ENCODE measurements around the gene PHF2.

PHF2 gene

GRCh38 chr9:93603011-93603410, 26.6 kb downstream of the PHF2 start:
- no peak for DNase-seq

DNA sequence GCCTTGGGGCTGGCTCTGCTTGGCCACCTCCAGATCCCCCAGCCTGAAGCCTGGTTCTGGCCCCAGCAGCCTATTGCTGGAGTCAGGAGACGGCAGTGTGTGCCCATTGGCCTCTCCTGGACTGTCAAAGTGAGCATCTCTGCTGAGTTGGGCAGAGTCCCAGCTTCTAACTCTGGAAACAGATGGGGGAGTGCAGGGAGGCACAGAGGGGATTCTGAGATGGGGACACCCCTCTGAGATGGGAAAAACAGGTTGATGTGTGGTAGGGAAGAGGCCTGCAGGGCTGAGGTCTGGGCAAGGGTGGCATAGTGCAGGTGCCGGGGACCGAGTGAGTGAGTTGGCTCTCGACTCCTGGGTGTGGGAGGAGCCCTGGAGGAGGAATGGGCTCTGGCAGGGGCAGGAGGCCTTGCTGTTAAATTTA, 27.5 kb downstream of the PHF2 start:
- no peak for DNase-seq

- no peak for DNase-seq
Observed at GRCh38 chr9:93606187-93606586, 29.8 kb downstream of the PHF2 start.

DNA sequence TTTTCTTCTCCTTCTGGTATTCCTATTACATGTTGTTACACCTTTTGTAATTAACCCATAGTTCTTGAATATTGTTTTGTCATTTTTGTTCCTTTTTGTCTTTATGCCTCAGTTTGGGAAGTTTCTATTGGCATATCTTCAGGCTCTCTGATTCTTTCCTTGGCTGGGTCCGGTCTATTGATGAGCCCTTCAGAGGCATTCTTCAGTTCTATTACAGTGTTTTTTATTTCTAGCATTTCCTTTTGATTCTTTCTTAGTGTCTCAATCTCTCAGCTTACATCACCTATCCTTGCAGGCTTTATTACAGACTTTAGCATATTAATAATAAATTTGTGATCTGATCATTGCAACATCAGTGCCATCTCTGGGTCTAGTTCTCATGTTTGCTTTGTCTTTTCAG, 33.8 kb downstream of the PHF2 start:
- no peak for DNase-seq

DNA sequence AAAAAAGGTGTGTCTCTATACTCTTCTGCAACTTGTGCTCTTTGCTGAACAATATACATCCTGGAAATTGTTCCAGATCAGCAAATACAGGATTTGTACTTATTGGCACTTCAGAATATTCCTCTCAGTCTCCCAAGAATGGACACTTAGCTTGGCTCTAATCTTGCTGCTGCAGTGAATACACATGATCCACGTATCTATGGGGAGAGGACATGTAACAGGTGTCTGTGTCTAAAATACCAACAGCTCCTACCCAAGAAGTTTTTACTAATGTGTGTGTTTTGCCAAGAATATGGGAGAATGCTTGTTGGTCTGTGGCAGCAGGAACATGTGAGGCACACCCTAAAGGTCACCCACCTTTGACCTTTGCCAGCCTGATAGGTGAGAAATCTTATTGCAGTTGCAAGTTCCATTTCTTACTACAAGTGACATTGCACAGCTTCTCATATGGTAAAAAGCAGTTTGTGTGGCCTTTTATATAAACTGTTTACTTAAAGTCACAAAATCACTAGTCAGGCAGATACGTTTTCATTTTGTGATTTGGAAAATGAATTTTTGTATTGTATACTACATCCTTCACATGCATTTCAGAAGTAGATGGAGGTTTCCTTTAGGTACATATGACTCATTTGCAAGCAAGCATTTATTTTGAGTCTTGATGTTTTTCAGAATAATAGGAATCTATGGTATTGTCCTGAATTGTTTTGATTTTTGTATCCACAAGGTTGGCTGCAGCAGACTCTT, 35.8 kb downstream of the PHF2 start:
- DNase-seq, result peak; percentile 43

DNA sequence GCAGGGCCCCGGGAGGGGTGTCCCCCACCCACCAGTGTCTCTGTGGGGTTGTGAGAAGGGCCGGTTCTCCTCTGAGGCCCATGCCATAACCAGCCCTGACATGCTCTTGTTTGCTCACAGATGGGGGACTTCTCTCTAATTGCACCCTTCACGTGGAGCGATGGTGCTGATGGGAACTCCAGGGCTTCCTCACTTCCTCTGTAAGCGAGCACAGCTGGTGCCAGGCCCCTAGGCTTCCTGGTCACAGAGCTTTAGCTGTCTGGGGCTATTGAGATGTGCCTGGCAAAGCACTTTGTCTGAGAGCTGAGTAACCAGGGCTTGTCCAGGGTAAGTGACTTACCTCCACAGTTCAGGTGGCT, 36.4 kb downstream of the PHF2 start:
- DNase-seq, result peak; percentile 28

DNA sequence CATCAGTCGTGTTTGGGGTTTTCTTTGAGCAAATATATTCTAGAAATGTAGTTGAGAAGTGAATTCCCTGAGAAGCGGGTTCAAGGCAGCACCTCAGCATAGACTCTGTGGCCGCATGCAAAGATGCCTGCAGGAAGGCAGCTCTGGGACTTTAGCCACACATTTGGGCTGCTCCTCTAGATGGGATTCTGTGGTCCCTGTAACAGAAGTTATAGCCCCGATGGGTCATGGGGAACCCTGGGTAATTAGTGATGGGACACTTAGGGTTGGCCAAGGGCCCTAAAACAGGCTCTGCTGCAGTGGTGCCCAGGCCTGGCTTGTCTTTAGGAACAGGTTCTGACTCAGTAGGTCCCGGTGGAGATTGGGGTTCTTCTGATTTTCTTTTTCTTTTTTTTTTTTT, 36.8 kb downstream of the PHF2 start:
- DNase-seq, result no peak

DNA sequence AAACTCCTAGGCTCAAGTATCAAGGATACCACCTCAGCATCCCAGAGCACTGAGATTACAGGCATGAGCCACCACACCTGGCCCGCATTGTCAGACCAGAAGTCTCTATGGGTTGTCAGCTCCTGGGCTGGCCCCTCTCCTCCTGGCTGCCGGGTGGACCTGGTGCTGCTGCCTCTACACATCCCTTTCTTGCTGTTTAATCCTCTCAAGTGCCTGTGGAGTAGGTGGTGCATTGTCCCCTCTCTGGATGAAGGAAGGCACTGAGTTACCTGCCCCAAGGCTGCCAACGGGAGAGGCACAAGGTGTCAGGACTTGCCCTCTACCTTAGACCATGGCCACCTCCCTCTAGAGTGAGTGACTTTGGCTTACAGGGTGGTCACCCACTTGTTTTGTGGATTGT, 37.4 kb downstream of the PHF2 start:
- DNase-seq, result no peak

GRCh38 chr9:93614830-93615468, 38.6 kb downstream of the PHF2 start:
- DNase-seq, result no peak

- DNase-seq, result no peak
Observed at GRCh38 chr9:93616044-93616443, 39.7 kb downstream of the PHF2 start.

DNA sequence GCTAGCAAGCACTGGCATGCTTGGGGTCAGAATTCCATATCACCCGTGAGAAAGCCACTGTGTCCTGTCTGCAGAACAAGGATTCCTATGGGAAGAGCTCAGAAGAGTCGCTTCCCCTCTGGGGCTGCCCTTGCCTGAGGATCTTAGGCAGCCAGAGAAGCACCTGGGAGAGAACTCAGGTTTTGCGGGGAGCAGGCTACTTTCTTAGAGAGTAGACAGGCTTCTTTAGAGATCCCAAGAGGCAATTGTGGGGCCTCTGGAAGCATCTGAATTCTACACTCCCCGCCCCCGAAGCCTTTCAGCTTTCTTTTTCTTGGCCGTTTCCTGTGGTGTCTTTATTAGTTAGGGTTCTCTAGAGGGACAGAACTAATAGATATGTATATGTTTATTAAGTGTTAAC, 40.9 kb downstream of the PHF2 start:
- no peak for DNase-seq

DNA sequence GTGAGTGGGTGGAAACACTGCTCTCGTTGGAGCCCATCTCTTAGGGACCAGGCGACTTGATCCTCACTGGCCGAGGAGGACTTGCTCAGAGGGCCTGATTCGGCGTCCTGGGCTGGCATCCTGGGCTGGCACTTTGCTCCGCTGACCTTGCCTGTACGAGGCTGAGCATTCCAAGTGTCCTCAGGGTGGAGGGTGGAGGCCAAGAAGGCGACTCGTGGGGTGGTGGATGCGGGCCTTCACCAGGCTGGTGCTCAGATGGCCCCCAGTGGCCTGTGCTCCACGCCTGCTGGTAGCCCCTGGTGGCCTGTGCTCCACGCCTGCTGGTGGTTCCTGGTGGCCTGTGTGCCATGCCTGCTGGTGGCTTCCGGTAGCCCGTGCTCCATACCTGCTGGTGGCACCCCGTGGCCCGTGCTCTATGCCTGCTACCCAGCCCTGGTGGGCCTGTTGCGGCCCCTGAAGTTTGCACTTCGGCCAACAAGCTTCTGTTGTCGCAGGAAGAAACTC, 42.9 kb downstream of the PHF2 start:
- no peak for DNase-seq

DNA sequence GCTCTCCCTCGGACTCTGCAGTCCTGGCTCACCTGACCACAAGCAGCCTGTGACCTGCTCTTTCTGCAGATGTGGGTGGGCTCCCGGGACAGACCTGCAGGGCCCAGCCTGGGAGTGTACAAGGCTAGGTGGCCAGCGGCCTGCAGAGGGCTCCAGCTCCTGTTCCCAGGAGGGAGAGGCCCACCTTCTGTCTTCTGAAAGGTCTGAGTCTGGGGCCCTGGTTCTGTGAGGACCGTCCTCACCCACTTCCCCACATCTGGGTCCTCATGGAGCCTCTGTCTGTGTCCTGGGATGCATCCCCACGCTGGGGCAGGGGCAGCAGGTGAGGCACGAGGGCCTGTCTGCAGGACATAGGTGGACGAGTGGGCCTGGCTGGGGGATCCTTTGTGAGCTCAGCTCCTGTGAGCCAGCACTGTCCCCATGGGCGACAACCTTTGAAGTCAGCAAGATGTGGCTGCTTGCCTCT, 43.7 kb downstream of the PHF2 start:
- DNase-seq, result no peak

DNA sequence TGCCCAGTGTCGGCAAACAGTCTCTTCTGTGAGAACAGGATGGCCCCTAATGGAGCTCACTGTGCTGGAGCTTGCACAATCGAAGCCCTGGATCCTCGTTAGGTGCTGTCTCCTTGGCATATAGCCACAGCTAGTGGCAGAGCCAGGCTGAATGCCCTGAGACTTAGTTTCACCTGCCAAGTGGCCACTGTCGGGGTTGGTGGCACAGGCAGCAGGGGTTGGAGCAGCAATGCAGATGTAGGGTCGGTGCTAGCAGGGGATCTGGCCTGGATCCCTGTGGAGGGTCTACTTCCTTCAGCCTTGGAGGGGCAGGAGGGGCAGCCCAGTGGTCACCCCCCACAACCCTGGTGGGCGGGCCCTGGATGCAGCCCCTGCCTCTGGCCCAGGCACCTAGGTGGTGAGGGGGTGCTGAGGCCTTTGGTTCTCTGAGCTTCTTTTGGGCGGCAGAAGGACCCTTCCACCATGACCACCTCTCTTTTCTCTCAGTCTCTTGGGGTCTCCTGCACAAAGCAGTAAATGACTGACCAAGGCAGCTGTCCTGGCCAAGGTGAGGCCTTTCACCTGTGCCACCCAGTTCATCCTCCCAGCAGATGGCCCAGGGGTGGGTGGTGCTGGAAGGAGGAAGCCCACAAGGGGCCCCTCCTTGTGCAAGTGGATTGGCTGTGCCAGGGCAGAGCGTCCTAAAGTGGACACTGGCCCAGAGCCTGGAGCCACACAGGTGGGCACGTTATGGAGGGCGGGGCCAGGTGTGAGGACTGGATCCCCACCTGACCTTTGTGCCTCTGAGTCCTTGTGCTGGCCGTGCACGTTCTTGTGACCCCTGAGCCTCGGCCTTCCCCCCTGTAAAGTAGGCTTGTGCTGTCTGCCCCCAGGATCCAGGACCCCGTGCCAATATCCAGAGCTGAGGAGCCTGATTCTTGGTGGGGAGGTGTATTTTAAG, 44.8 kb downstream of the PHF2 start:
- DNase-seq, result no peak

DNA sequence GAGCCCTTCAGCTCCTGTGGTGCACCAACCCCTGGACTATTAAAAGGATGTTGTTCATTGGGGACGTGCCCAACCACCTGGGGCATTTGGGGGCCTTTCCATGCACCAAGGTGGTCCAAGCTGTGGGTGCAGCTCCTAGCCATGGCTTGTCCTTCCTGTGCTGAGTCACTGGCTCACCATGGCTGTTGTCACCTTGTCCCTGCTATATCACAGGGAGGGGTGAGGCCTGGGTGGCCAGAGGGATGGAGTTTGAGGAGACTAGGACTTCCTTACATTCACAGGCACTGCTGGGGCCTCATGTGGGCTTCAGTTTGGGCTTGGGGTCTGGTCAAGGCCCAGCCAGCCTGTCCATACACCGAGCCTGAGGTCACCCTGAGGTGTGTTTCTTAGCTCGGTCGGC, 45.5 kb downstream of the PHF2 start:
- no peak for DNase-seq

DNA sequence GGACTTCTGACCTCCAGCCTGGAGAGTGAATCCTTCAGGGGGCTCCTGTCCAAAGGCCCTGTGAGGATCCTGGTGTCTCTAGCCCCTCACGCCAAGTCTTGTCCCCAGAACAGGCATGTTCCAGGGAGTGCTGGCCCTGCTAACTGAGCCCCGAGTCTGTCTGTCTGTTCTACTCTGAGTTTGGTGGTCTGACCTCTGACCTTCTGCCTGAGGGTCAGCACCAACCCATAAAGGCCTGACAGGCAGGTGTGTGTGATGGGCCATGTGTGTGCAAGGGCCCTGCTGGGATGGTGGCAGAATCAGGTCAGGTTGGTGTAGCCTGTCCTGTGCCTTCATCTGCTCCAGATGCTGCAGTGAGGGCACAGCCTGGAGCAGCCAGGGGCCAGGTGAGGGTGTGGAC, 46.3 kb downstream of the PHF2 start:
- DNase-seq, result no peak

DNA sequence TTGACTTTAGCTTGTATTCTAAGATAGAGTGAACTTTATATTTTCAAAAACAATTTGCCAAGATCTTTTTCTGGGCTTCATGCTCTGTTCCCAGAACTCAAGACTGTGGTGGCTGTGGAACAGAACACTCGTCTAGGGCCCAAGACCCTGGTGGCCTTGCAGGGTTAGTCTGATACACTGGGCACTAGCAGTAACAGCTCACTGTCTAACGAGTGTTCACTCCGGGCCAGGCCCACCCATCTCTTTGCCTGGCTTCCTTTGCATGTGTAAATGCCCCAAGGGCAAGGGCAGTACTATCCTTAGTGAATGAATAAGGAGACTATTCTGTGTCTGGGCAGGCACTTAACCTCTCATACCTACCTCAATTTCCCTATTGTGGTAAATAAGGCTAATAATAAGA, 47.4 kb downstream of the PHF2 start:
- no peak for DNase-seq

DNA sequence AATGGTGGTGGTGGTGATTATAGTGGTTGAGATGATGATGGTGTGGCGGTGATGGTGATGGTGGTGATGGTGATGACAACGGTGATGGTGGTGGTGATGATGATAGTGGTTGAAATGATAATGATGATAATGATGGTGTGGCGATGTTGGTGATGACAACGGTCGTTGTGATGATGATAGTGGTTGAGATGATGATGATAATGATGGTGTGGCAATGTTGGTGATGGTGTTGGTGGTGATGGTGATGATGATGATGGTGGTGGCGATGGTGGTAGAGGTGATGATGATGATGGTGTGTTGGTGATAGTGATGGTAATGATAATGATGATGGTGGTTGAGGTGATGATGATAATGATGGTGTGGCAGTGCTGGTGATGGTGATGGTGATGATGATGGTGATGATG, 48.0 kb downstream of the PHF2 start:
- DNase-seq, result no peak

DNA sequence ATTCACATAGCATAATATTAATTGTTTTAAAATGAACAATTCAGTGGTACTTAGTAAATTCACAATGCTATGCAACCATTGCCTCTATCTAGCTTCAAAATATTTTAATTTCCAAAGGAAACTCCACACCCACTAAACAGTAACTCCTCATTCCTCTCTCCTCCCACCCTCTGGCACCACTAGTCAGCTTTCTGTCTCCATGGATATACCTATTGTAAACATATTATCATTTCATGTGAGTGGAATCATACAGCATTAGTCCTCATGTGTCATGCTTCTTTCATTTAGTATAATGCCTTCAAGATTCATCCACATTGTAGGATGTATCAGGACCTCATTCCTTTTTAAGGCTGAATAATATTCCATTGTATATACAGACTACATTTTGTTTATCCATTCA, 48.6 kb downstream of the PHF2 start:
- no peak for DNase-seq

- DNase-seq, result no peak
Observed at GRCh38 chr9:93629920-93630319, 53.5 kb downstream of the PHF2 start.

GRCh38 chr9:93630806-93631411, 54.5 kb downstream of the PHF2 start:
- DNase-seq, result no peak

DNA sequence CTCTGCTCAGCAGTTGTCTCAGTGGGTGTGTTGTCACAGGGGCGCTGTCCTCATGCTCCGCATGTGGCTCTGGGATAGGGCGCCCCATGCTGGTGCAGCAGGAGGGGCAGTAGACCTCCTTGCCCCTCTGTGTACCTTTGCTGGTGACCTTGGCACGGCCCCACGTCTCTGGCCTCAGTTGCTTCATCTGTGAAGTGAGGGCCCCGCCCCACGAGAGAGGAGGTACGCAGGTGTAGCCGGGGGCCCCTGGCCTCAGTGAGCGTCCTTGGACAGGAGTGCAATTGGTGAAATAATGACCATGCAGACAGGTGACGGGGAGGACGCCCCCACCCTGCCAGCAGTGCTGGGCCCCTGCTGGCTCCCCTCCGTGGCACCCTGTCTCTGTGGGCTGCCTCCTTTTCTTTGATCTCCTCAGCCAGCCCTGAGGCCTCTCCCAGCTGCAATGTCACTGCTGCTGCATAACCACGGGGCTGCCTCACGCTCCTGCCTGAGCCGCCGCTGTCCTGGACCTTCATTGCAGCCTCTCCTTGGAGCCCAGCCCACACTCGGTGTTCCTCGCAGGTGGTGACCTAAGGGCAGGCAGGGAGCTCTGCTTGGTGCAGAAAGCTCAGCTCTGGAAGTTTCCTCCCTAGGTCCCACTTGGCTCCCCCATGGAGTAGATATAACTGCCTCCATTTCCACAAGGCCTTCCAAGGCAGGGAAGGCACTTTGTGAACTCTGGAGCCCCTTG, 57.3 kb downstream of the PHF2 start:
- DNase-seq, result no peak

Data from activated CD4-positive, alpha-beta T cell treated with anti-CD3 and anti-CD28 coated beads, Interleukin-10, Interleukin-2, amounts not matched to agents 100 ng/mL and 50 ng/mL, durations not matched to agents 16 hours and 8 hours (primary cell).